NCI-H146 treated with DMSO at 0.1 percent for 48 hours (cell line): Measurements from ENCODE around the gene SLTM.
"Not testable (repeated sequence)": the region's sequence is repeated elsewhere in the genome, so short reads cannot be mapped to it uniquely, and the experiment has no call there.

Source experiments
- DNase-seq: peaks from one replicate; lab custom pipeline; 2025; ENCODE audit not compliant: unreplicated experiment; lab: John Stamatoyannopoulos, UW

Gene SLTM

GRCh38 chr15:58929891-58930416, 3.5 kb downstream of the SLTM start:
- no peak for DNase-seq

DNA sequence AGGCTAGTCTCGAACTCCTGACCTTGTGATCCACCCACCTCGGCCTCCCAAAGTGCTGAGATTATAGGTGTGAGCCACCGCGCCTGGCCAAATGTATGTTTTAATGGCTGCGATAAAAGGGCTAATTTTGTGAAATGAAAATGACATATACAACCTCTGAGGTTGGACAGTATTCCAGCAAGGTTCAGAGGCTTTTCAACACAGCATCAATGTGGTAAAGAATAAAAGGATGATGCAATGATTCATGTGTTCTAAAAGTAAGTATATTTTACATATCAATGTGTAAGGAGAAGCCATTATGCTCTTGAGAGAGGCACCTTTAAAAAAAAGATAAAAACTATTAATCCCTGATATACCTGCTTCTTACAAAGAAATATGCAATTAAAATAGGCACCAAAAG, 6.7 kb downstream of the SLTM start:
- no peak for DNase-seq

DNA sequence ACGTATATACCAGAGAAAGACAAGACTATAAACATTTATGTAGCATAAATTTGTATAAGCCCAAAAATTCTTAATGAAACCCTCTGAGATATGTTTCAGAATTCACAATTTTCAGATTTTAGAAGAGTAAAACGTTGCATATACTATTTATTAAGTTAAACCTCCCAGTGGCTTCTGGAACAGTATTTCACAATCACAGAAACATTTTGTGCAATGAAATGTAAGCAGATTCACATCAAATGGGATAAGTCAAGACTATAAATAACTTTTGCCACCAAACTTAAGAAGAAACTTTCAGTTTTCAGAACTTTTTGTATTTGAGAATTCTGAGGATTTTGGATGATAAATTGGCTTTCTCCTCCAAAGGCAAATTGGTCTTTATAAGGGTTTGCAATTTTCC, 9.2 kb downstream of the SLTM start:
- no peak for DNase-seq

GRCh38 chr15:58923696-58924300, 9.7 kb downstream of the SLTM start:
- no peak for DNase-seq

GRCh38 chr15:58923284-58923683, 10.2 kb downstream of the SLTM start:
- DNase-seq = no peak

GRCh38 chr15:58921267-58921790, 12.2 kb downstream of the SLTM start:
- no peak for DNase-seq

DNA sequence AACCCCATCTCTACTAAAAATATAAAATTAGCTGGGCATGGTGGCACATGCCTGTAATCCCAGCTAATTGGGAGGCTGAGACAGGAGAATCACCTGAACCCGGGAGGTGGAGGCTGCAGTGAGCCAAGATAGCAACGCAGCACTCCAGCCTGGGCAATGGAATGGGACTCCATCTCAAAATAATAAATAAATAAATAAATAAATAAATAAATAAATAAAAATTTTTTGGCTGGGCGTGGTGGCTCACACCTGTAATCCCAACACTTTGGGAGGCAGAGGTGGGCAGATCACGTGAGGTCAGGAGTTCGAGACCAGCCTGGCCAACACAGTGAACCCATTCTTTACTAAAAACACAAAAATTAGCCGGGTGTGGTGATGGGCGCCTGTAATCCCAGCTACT, 13.0 kb downstream of the SLTM start:
- not testable (repeated sequence) for DNase-seq

DNA sequence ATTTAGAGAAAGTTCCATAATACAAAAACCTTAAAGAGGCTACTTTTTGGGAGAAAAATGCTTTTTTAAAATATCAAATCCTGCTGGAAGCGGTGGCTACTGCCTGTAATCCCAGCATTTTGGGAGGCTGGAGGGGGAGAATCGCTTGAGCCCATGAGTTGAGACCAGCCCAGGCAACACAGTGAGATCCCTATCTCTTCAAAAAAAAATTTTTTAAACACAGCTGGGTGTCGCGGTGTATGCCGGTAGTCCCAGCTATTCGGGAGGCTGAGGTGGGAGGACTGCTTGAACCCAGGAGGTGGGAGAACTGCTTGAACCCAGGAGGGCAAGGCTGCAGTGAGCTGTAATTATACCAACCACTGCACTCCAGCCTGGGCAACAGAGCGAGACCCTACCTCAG, 14.2 kb downstream of the SLTM start:
- DNase-seq = no peak

GRCh38 chr15:58918239-58918638, 15.2 kb downstream of the SLTM start:
- DNase-seq = no peak

GRCh38 chr15:58917613-58918129, 15.8 kb downstream of the SLTM start:
- DNase-seq = not testable (repeated sequence)

DNA sequence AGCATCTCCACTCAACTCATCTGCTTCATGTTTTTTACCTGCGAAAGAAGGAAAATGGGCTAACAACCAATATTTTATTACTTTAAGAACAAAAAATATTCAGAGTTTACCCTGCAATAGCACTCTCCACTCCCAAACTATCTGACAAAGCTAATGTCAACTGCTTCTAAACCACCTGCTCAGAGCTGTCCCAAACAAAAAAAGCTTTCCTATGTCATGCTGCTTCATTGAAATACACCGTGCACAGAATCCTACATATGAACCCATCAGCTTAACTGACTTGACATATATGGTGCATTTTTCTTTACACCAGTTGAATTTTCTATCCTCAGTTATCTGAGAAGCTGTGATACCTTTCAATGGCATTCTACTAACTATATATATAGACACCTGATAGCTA, 16.5 kb downstream of the SLTM start:
- DNase-seq = no peak

DNA sequence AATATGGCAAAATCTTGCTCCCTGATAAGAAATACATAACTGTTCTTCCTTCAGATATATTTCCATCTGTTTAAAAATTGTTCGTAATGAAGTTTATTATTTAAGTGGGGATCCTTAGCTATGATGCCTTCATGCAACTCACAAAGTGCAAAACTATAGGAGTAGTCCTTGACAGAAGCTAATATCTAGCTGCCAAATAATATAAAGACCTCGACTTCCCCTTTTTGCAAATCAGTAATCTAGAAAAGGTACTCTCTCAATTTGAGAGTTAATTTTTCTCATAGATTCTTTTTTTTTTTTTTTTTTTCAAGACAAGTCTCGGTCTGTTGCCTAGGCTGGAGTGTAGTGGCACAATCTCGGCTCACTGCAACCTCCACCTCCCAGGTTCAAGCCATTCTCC, 23.0 kb downstream of the SLTM start:
- no peak for DNase-seq

DNA sequence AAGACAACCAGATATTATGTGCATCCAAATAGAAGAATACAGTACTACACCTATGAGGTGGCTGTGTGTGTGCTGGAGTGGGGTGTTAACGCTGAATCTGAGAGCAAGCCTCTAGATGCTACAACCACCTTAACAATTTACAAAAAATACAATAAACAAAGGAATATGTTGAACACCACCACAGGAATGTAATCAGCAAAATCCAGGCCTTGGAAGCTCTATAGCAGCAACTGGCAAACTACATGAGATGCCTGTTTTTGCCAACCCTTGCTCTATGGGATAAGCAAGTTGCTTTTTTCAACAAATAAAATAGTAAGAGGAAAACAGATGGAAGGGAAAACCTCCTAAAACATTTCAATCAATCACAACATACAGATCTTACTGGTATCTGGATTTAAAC, 23.9 kb downstream of the SLTM start:
- DNase-seq = no peak

- no peak for DNase-seq
These were observed 24.7 kb downstream of the SLTM start for GRCh38 chr15:58908550-58909309.

DNA sequence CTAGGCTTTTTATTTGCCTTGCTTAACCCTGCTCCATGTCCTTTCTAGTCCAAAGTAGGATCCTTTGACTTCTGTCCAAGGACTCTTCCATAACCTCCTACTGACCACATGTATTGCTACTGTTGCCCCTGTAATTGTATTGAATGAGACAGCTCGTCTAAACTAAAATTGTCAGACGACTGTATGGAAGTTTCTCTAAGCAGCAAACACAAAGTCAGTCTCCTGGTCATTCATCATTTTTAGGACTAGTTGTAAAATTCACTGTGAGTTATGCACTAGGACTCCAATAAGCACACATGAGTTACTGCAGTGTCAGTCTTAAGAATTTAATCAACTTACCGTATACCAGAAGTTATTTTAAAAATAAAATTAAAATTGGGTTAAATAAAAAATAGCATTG, 32.8 kb downstream of the SLTM start:
- DNase-seq = no peak

- no peak for DNase-seq
These were observed 35.3 kb downstream of the SLTM start for GRCh38 chr15:58898150-58898680.

- no peak for DNase-seq
These were observed 44.1 kb downstream of the SLTM start for GRCh38 chr15:58889363-58889762.

GRCh38 chr15:58886921-58887320, 46.6 kb downstream of the SLTM start:
- DNase-seq = no peak

- DNase-seq = not testable (repeated sequence)
These were observed 49.6 kb downstream of the SLTM start for GRCh38 chr15:58883926-58884325.

- DNase-seq = no peak
These were observed 51.2 kb downstream of the SLTM start for GRCh38 chr15:58882243-58882642.

GRCh38 chr15:58880320-58880719, 53.2 kb downstream of the SLTM start:
- DNase-seq = no peak
